ENCODE measurements around the gene BMERB1.
"Not testable (repeated sequence)": the region's sequence is repeated elsewhere in the genome, so short reads cannot be mapped to it uniquely, and the experiment has no call there.

The BMERB1 gene

DNA sequence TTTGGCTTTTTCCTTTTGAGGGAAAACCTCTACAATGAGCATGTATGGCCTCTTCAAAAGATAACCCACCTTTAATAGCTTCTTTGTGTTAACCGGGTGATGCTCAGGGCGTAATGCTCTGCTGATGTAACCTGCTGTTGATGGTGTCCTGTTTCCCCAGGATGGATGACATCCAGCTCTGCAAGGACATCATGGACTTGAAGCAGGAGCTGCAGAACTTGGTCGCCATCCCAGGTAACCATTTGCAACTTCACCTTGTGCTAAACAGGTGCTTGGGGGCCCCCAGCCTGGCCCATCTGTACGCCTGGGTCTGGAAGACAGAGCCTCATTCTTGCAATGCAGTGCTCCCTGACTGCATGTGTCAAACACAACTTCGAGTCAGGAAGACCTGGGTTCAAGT lies 133.4 kb downstream of the BMERB1 start:
- no peak for DNase-seq

- DNase-seq, result not testable (repeated sequence)
Measured at GRCh38 chr16:15570666-15571065, 136.3 kb downstream of the BMERB1 start.

- no peak for DNase-seq
Measured at GRCh38 chr16:15571557-15571956, 137.2 kb downstream of the BMERB1 start.

DNA sequence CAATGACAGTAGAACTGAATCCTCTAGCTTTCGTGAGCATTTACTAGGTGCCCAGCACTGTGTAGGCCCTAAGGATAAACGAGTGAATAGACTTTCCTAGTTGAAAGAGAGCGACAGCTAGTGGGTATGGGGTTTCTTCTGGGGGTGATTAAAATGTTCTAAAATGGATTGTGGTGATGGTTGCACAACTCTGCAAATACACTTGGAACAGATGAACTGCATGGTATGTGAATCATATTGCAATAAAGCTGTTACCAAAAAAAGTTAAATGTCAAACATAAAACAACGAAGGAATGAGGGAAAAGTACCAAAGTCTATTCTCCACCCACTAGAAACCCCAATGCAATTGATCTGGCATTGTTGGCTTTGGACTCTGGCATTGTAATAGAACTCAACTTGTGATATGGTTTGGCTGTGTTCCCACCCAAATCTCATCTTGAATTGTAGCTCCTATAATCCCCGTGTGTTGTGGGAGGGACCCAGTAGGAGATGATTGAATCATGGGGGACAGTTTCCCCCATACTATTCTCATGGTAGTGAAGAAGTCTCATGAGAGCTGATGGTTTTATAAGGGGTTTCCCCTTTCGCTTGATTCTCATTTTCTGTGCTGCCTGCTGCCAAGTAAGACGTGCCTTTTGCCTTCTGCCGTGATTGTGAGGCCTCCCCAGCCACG lies 138.1 kb downstream of the BMERB1 start:
- no peak for DNase-seq

DNA sequence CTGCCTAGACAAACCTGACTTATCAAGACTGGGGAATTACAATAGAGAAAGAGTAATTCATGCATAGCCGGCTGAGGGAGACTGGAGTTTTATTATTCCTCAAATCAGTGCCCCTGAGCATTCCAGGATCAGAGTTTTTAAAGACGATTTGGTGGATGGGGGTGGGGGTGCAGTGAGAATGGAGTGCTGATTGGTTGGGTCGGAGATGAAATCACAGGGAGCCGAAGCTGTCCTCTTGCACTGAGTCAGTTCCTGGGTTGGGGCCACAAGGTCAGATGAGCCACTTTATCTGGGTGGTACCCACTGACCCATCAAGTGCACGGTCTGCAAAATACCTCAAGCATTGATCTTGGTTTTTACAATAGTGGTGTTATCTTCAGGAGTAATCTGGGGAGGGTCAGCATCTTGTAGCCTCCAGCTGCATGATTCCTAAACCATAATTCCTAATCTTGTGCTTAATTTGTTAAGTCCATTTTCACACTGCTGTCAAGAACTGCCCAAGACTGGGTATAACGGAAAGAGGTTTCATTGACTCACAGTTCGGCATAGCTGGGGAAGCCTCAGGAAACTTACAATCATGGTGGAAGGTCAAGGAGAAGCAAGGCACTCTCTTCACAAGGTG lies 139.0 kb downstream of the BMERB1 start:
- DNase-seq, result no peak

DNA sequence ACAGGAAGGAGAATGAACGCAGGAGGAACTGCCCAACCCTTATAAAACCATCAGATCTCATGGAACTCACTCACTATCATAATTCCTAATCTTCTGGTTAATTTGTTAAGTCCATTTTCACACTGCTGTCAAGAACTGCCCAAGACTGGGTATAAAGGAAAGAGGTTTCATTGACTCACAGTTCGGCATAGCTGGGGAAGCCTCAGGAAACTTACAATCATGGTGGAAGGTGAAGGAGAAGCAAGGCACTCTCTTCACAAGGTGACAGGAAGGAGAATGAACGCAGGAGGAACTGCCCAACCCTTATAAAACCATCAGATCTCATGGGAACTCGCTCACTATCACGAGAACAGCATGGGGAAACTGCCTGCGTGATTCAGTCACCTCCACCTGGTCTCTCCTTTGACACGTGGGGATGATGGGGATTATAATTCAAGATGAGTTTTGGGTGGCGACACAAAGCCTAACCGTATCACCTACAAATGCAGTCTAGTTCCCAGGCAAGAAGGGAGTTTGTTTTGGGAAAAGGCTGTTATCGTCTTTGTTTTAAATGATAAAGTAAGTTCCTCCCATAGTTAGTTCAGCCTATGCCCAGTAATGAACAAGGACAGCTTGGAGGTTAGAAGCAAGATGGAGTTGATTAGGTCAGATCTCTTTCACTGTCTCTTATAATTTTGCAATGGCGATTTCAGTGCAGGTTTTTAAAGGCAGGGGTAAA lies 139.7 kb downstream of the BMERB1 start:
- DNase-seq, result not testable (repeated sequence)

GRCh38 chr16:15574614-15574948 lies 140.2 kb downstream of the BMERB1 start:
- no peak for DNase-seq

DNA sequence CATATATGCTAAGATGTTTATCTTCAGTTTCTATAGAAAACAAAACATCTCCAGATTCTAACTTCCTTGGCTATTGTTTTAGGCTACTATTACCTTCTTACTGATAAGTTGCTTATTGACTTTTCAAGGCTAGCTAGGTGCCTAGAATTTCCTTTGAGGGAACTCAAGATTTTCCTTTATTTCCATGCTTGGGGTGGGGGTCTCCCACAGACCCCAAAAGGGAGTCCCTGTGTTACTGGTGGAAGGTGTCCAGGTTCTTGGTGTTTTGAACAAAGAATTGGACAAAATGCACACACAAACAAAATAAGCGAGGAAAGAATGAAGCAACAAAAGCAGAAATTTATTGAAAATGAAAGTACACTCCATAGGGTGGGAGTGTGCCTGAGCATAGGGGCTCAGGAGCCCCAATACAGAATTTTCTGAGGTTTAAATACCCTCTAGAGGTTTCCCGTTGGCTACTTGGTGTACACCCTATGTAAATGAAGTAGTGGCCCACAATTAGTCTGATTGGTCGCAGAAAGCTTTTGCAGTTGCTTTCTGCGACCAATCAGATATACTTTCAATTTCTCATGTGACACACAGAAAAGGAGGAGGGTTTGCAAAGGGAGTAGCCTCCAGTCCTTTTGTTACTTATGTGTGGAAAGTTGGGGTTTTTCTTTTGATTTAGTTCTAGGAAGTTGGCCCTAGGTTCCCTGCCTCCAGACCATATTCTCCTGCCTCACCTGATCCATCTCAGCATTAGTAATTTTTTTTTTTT lies 141.1 kb downstream of the BMERB1 start:
- DNase-seq, result no peak

DNA sequence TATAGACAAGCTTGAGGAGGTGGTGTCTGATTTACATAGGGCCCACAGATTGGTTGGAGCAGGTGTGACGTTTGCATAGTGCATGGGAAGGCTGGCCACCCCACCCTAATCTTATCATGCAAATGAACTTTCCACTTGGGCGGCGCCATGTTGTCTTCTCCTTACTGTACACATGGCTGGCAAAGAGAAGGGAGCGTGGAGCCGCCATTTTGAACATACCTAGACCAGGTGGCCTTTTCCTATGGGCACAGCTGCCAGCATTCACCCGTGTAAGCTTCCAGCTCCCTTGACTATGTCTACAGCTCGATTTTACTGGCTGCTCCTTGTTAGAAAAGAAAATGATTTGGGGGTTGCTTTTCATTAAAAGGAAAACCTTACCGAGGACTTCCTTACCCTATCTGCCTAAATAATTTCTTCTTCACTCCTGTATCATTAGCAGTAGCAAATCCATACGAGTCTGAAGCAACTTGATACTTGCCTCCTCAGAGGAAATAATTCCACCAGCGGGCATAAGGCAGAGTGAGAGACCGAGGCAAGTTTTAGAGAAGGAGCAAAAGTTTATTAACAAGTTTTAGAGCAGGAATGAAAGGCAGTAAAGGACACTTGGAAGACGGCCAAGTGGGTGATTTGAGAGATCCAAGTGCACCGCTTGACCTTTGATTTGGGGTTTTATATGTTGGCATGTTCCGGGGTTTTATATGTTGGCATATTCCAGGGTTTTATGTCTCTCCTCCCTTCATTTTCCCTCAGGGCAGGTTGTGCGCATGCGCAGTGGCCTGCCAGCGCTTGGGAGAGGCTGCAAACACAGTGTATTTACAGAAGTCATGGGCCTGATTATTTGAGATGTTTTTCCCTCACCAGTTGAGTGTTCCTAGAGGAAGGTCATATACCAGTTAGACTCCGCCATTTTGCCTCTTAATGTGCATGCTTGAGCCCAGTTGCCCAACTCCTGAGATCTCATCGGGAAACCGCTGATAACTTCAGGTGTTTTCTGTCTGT lies 142.9 kb downstream of the BMERB1 start:
- DNase-seq, result no peak

GRCh38 chr16:15578824-15579223 lies 144.4 kb downstream of the BMERB1 start:
- no peak for DNase-seq

DNA sequence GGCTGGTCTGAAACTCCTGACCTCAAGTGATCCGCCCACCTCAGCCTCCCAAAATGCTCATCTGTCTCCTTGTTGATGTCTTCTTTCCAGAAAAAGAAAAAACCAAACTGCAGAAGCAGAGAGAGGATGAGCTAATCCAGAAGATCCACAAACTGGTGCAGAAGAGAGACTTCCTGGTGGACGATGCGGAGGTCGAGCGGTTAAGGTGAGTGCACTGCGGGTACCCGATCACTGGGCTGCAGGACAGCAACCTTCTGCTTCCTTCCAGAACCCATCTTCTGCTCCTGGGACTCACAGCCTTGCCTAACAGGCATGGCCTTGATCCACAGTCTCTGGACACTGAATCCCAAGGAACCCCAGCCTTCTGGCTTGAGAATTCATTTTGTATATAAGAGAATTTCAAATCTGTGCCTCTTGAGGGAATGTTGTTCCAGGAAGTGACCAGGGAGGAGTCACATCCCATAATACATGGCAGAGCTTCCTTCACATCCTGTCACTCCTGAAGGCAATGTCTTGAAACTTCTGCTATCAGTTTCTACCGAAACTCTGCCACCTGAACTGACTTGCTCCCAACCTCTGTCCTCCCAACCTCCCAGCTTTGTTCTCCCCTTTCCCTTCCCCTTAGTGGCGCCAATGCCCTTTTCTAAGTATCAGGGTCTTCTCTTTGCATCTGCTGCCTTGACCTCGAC lies 146.9 kb downstream of the BMERB1 start:
- DNase-seq, result no peak

GRCh38 chr16:15583526-15583925 lies 149.1 kb downstream of the BMERB1 start:
- no peak for DNase-seq

DNA sequence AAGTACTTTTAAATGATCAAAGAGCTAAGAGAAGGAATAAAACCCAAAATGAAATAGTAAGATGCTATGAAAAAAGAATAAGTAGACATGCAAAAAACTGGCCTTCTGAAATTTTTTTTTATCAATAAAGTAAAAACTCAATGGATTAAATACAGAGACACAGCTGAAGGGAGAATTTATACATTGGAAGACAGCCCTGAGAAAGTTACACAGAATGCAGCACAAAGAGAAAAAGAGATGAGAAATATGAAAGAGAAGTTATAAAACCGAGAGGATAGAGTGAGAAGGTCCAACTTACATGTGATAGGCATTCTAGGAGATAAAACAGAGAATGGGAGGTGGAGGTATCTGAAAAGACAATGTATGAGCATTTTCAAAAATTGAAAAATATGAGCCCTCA lies 151.6 kb downstream of the BMERB1 start:
- DNase-seq, result no peak

- no peak for DNase-seq
Measured at GRCh38 chr16:15586716-15587115, 152.3 kb downstream of the BMERB1 start.

DNA sequence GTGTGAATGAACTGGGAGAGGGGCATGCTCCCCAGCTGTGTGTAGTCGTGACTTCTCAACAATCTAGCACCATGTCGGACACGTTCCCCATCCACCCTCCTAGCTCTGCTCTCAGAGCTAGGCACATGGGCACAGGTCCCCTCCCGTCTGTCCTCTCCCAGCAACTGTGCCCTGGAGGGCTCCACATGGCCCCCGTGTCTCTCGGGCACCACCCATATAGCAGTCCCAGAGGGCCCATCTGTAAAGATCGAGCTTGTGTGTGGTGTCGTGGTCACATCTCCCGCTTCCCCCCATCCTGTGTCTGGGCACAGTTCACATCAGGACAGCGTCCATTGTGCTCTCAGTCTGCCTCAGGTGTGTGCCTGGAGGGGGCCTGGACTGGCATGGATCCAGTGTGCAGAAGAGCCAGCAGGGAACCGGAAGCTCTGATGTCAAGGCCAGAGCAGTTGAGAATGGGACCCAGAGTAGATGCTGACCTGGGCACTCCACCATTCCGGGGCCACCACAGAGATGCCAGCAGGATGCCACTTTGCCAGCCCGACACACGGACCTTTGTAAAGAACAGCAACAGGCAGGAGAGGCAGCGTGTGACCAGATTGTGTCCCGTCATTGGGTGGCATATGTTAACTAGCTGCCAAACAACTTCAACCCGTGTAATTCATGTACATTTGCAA lies 152.9 kb downstream of the BMERB1 start:
- DNase-seq, result no peak

GRCh38 chr16:15592324-15592723 lies 157.9 kb downstream of the BMERB1 start:
- no peak for DNase-seq

DNA sequence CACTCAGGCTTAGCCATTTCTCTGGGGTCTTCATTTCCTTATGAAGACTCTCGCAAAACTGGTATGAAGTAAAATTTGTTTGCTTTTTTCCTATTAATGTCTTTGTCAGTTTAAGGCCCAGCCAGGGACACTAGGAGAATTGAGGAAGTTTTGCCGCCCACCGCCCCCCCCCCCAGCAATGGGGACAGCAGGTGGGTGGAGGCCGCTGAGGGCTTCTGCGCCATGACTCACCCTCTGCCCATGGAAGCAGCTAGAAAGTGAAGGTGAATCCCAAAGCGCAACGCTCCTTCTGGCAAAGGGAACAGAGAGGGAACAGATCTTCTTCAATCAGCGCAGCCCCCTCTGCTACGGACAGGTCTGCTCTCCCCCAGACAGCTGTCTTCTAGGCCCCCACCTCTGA lies 158.8 kb downstream of the BMERB1 start:
- no peak for DNase-seq

GRCh38 chr16:15594711-15595320 lies 160.4 kb downstream of the BMERB1 start:
- no peak for DNase-seq

- no peak for DNase-seq
Measured at GRCh38 chr16:15597135-15597534, 162.7 kb downstream of the BMERB1 start.

DNA sequence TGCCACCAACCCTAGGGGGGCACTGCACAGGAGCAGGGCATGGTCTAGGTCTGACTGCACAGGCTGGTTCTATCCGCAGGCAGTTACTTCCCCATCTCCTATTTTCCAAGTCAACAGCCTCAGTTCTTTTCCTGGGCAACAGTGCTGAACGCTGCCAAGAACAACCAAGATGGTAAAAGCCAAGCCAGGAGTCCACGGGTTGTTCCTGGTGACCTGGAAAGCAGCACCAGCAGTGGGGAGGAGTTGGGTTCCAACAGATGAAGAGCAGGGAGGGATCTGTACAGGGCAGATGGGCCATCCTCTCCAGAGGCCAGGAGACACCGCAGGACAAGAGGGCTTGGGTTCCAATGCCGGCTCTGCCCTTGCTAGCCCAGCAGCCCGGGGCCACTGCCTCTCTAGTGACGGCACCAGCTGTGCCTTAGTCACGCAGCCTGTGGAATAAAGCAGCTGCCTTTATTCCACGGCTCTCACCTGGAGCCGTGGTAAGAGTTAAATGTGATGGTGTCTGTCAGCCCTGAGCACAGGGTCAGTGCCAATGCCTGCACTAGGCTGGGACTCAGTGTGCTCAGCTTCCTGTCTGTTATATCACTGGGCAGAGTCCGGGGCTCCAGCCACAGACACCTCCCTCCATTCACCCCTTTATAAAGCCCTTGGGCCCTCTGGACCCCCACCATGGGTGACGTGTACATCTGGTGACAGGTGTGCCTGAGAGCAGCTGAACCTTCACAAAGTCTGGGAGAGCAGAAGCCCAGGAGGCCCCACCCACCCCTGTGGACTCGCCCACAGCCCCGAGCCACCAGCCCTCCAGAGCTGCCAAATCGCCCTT lies 163.6 kb downstream of the BMERB1 start:
- DNase-seq, result no peak
